Parathyroid adenoma (tissue), 2 donors: ENCODE results near the gene ASIC4.

Experiments
- H2AFZ ChIP-seq: fragments of 300-600 bp; sonication (generic); one replicate; pipeline ENCODE4 v1.7.0; 2017; ENCODE audit warnings: antibody characterized with exemption, mild to moderate bottlenecking
- H3K27ac ChIP-seq: fragments of 300-600 bp; sonication (generic); one replicate; pipeline ENCODE4 v1.7.0; 2017
- H3K27me3 ChIP-seq: fragments of 300-600 bp; sonication (generic); one replicate; pipeline ENCODE4 v1.7.0; 2017; ENCODE audit warnings: low read length; ENCODE audit not compliant: control insufficient read depth, insufficient read depth
- H3K36me3 ChIP-seq: fragments of 300-600 bp; sonication (generic); one replicate; pipeline ENCODE4 v1.7.0; 2017; ENCODE audit warnings: low read length; ENCODE audit not compliant: control insufficient read depth, insufficient read depth
- H3K4me1 ChIP-seq: fragments of 300-600 bp; sonication (generic); one replicate; pipeline ENCODE4 v1.7.0; 2017; ENCODE audit warnings: control low read depth
- H3K4me2 ChIP-seq: fragments of 300-600 bp; sonication (generic); one replicate; pipeline ENCODE4 v1.7.0; 2017; ENCODE audit warnings: low read length
- H3K4me3 ChIP-seq: fragments of 300-600 bp; sonication (generic); one replicate; pipeline ENCODE4 v1.7.0; 2017; ENCODE audit warnings: low read depth, low read length
- H3K79me2 ChIP-seq: fragments of 300-600 bp; sonication (generic); one replicate; pipeline ENCODE4 v1.7.0; 2017; ENCODE audit warnings: control low read depth
- H3K9ac ChIP-seq: fragments of 300-600 bp; sonication (generic); one replicate; pipeline ENCODE4 v1.7.0; 2017; ENCODE audit warnings: mild to moderate bottlenecking
- H3K9me3 ChIP-seq: fragments of 300-600 bp; sonication (generic); one replicate; pipeline ENCODE4 v1.7.0; 2017; ENCODE audit warnings: low read length; ENCODE audit not compliant: control insufficient read depth
- TF ChIP-seq, protein P1 (sequence below): fragments of 300-600 bp; sonication (generic); IDR thresholded peaks from one replicate; pipeline ENCODE4 v1.7.0; 2017; ENCODE audit warnings: antibody characterized with exemption, mild to moderate bottlenecking
- donor health status: primary hyperparathyroidism.

Gene ASIC4

DNA sequence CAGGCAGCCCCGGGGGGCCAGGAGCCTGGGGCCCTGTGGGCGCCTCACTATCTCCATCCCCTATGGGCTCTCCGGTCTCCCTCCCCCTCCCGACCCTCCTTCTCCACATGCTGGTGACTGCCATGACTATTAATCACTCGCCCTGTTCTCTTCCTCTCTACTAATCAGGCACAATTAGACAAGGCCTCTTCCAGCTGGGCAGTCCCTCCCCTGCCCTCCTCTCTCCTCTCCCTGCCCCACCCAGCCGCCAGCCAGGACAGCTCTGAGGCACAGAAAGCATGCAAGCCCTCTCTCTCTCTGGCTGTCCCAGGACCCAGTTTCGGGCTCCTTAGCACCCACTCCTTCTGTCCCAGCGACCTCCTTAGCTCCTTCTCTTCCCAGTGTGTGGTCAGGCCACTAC lies 5.8 kb downstream of the ASIC4 start:
- Histone ChIP-seq H3K4me1 (no peaks in the 10 kb centered on the region), H3K9ac (no peak overlapping the region), H3K4me2 (no peak overlapping the region), H2AFZ (no peak overlapping the region), H3K36me3 (no peaks in the 10 kb centered on the region), H3K79me2 (no peaks in the 10 kb centered on the region), H3K9me3 (no peaks in the 10 kb centered on the region), H3K27ac (no peak overlapping the region), H3K4me3 (no peak overlapping the region), H3K27me3 (peaks cover 6% of the 10 kb centered on the region)
- TF ChIP-seq, protein P1, sequence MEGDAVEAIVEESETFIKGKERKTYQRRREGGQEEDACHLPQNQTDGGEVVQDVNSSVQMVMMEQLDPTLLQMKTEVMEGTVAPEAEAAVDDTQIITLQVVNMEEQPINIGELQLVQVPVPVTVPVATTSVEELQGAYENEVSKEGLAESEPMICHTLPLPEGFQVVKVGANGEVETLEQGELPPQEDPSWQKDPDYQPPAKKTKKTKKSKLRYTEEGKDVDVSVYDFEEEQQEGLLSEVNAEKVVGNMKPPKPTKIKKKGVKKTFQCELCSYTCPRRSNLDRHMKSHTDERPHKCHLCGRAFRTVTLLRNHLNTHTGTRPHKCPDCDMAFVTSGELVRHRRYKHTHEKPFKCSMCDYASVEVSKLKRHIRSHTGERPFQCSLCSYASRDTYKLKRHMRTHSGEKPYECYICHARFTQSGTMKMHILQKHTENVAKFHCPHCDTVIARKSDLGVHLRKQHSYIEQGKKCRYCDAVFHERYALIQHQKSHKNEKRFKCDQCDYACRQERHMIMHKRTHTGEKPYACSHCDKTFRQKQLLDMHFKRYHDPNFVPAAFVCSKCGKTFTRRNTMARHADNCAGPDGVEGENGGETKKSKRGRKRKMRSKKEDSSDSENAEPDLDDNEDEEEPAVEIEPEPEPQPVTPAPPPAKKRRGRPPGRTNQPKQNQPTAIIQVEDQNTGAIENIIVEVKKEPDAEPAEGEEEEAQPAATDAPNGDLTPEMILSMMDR, result no peak

DNA sequence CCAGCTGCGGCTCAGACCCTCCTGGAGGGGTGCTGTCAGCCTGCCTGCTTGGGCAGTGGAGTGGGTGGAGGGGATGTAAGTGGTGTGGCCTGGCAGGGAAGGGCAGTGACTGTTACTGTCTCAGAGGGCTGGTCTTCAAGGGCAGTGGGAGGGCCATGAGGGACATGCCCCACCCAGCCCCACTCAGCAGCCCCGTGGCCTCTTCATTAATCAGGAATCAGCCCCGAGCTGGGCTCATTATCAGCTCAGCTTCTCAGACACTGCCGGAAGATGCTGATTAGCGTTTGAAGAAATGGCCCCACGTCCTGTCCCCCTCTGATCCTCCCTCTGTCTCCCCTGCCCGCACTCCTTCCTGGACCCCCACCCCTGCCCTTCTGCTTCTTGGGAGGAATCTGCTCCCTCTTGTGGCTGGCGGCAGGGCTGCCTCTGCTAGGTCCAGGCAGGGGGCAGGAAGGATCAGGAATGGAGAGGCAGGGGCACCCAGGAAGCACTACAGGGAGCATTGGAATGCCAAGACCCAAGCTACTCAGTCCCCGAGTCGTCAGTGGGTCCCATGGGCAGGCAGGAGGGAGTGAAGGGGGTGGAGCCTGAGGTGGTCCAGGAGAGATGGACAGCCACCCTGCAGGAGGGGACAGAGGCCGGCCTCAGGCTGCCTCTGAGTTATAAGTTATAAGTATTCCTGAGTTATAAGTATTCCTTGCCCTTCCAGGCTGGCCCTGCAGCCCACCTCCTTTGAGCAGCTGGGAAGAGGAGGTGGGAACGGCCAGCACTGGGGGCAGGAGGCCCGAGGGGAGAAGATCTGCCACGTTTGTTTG lies 7.0 kb downstream of the ASIC4 start:
- Histone ChIP-seq H3K4me1 (no peaks in the 10 kb centered on the region), H3K79me2 (no peaks in the 10 kb centered on the region), H3K27ac (no peak overlapping the region), H3K4me3 (no peak overlapping the region), H3K9me3 (no peaks in the 10 kb centered on the region), H2AFZ (peak overlapping the region; percentile 33), H3K9ac (no peak overlapping the region), H3K36me3 (no peaks in the 10 kb centered on the region), H3K4me2 (no peak overlapping the region), H3K27me3 (peaks cover 6% of the 10 kb centered on the region)
- TF ChIP-seq, protein P1, result peak; percentile 50

DNA sequence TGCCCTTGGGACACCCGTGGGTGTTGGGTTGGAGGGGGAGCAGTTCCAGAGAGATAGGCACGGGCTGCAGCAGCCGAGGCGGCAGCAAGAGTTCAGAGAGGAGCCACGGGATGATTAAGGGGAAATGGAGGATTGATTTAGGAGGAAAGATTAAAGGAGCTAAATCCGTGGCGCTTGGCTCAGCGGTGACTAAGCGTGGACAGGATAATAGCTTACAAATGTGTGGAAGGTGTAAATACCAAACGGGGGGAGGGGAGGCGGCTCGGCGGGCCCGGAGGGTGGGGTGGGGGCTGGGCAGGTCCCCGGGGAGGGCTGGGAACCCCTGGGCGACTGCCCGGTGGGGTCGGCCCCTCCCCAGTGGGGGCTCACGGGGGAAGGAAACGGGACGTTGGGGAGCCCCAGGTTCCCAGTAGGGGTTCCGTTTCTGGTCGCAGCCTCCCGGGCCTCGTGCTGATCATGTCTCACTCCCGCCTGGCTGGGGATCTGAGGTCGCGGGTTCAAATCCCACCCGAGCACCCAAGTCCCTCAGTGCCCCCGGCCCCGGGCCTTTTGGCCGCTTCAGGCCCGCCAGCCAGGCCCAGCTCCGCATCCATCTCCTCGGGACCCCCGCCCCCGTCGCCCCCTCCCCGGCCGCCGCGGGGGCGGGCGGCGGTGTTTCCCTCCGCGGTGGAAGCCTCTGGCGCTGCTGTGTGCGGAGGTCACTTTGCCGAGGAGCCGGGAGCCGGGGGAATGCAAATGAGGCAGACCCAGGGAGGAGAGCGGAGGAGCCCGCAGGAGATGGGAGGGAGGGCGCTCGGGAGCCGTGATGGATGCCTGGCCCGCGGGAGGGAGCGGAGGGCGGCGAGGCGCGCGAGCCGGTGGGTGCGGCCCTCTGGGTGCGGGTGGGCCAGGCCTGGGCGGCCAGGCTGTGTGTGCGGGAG lies 8.1 kb downstream of the ASIC4 start:
- Histone ChIP-seq H3K27ac (no peak overlapping the region), H3K9me3 (no peaks in the 10 kb centered on the region), H3K4me1 (peaks cover 4% of the 10 kb centered on the region), H3K4me2 (no peak overlapping the region), H3K36me3 (no peaks in the 10 kb centered on the region), H3K27me3 (peaks cover 6% of the 10 kb centered on the region), H3K9ac (no peak overlapping the region), H3K79me2 (no peaks in the 10 kb centered on the region), H2AFZ (peak overlapping the region; percentile 72), H3K4me3 (no peak overlapping the region)
- TF ChIP-seq, protein P1, result no peak

DNA sequence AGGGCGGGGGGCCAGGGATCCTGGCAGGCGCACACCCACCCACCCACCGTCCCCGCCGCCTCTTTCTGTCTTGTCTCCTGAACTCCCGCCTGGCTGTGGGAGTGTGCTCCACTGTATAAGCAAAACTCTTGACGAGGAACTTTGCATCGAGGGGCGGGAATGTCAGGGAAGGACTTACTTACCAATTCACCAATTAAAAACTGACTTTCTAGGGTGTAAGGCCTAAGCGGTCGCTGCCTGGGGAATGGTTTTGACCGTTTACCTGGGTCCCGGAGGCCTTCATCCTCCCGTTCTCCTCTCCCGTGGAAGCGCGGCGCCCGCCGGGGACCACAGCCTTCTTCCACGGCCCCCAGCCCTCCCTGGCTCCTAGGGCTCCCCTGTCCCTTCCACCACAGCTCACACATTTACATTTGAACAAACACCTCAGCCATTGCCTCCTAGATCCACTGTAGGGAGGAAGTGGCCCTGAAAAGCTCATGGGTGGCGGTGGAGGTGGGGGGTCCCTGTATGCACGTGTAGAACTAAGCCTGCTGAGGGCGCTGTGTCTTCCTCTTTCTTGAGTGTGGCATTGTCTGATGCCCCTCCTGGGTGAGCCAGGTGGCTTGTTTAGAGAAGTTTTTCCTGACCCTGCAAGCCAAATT lies 8.9 kb downstream of the ASIC4 start:
- no peaks in the 10 kb centered on the region for H3K79me2 ChIP-seq
- TF ChIP-seq, protein P1, result no peak
- H3K27ac ChIP-seq, result no peak overlapping the region
- H3K4me2 ChIP-seq, result no peak overlapping the region
- peaks cover 4% of the 10 kb centered on the region for H3K4me1 ChIP-seq
- no peak overlapping the region for H3K4me3 ChIP-seq
- H2AFZ ChIP-seq, result peak overlapping the region; percentile 72
- H3K9me3 ChIP-seq, result no peaks in the 10 kb centered on the region
- no peak overlapping the region for H3K9ac ChIP-seq
- H3K27me3 ChIP-seq, result peaks cover 11% of the 10 kb centered on the region
- no peaks in the 10 kb centered on the region for H3K36me3 ChIP-seq
